Thyroid gland (tissue), 4 donors: Measurements from ENCODE around the gene PTPRE.

ENCODE experiments used
- CTCF ChIP-seq, 6 experiments: fragments of 200-600 bp in 3 of 6; fragments of 450-650 bp in 3 of 6; sonication (generic) in 3 of 6; IDR thresholded peaks; one replicate each; pipeline ENCODE4 v1.5.1; 2016 to 2019; ENCODE audit warnings: antibody characterized with exemption in 6 of 6, mild to moderate bottlenecking in 2 of 6, inconsistent platforms in 1 of 6, moderate library complexity in 1 of 6
- POLR2A ChIP-seq, 2 donors: fragments of 450-650 bp; IDR thresholded peaks; one replicate each; pipeline ENCODE4 v1.6.1; 2017; ENCODE audit warnings: antibody characterized with exemption in 2 of 2, mild to moderate bottlenecking in 2 of 2, moderate library complexity in 1 of 2

DNA sequence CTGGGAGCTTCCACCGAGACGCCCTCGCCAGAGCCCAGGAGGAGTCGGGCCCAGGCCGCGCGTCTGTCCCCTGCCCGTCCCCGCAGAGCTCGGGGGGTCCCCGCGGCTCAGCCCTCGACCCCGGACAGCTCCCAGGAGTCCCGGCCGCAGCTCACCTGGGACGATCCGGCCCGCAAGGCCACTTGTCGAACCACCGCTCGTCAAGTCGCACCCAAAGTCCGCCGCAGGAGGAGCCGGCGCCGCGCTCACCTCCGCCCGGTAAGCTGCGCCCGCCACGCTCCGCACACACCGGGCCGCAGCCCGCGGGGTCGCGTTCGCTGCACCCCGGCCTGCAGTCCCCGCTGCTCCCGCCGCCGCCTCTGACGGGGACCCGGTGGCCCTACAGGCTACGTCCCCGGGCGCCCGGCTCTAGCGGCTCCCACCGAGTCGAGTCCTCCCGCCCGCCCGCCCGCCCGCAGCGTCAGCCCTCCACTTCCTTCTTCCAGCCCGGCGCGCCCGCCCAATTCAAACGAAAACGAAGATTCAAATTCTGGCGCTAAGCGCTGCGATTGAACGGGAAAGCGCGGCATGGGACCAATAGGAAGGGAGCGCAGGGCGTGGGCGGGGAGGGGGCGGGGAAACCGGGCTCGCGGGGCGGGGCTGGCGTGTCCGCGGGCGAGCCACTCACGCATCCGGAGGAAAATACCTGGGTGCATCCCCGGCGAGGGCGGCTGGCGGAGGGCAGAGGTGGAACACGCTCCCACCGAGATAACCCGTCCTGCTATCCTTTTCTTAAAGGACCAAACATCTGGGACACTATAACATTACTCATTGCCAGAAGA lies 219.3 kb downstream of the PTPRE start, which contains the start of gene MKI67:
- TF ChIP-seq CTCF (IDR thresholded peaks at IDR 0.05) (no peak), POLR2A (IDR thresholded peaks at IDR 0.05) (no peak)
